WI38 (cell line): ENCODE measurements around the gene CSK.
A peak's percentile ranks its signal among the peaks of the same experiment; 100 is the strongest.

Source experiments
- H3K4me3 ChIP-seq: 2 replicates; pipeline ENCODE4 v1.5.1; 2011; ENCODE audit warnings: low read depth, mild to moderate bottlenecking, control low read depth, low read length
- TF ChIP-seq, protein P1 (sequence below): IDR thresholded peaks from 2 replicates; pipeline ENCODE4 v1.5.1; 2012; ENCODE audit warnings: low read depth, mild to moderate bottlenecking, control low read depth, low read length

The CSK gene

DNA sequence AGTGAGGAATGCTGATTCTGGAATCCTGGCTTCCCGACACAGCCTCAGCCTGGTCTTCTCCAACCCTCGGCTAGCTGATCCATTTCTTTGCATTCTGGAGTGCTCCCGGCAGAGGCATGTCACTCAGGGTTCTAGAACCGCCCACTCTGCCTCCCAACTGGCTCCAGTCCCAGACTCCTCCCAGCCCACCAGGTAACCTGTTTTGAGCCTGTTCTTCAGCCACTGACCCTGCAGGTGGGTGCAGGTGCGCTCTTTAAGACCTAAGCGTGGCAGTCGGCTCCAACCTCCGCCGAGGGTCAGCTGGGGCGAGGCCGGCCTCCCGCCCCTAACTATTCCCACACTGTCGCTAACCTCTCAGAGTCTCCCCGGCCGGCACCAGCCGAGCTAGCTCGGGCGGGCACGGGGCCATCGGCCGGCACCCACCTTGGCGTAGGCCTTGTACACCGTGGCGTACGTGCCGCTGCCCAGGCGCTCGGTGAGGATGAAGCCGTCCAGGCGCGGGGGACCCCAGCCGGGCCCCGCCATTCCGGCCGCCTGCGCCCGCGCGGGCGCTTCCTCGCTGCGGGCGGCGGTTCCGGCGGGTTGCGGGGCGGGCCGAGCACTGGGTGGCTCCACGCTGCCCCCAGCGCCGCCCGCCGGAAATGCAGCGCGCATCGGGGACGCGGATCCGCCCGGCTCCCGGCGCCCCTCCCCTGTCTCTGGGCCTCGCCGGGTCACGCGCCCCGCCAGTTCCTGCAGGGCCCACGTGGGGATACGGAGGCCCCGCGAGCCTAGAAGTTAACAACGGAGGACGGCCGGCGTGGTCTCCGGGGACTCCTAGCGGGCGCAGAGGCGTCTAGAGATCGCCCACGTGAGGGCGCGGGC is 60.9 kb downstream of the CSK start, which contains the start of gene ULK3:
Gene ULK3 (minus strand): TSS at position 576 of the 864 bp plus-strand sequence. CDS start 51 bp downstream, at position 525.
- TF ChIP-seq, protein P1, sequence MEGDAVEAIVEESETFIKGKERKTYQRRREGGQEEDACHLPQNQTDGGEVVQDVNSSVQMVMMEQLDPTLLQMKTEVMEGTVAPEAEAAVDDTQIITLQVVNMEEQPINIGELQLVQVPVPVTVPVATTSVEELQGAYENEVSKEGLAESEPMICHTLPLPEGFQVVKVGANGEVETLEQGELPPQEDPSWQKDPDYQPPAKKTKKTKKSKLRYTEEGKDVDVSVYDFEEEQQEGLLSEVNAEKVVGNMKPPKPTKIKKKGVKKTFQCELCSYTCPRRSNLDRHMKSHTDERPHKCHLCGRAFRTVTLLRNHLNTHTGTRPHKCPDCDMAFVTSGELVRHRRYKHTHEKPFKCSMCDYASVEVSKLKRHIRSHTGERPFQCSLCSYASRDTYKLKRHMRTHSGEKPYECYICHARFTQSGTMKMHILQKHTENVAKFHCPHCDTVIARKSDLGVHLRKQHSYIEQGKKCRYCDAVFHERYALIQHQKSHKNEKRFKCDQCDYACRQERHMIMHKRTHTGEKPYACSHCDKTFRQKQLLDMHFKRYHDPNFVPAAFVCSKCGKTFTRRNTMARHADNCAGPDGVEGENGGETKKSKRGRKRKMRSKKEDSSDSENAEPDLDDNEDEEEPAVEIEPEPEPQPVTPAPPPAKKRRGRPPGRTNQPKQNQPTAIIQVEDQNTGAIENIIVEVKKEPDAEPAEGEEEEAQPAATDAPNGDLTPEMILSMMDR = peak; percentile 52
- H3K4me3 ChIP-seq = peak within 1 kb of the TSS; percentile 81

GRCh38 chr15:74843445-74843828 is 61.6 kb downstream of the CSK start:
- TF ChIP-seq, protein P1 = peak; percentile 3; the same call in 1 of the 2 replicates
- peak overlapping the region; percentile 49 for H3K4me3 ChIP-seq

DNA sequence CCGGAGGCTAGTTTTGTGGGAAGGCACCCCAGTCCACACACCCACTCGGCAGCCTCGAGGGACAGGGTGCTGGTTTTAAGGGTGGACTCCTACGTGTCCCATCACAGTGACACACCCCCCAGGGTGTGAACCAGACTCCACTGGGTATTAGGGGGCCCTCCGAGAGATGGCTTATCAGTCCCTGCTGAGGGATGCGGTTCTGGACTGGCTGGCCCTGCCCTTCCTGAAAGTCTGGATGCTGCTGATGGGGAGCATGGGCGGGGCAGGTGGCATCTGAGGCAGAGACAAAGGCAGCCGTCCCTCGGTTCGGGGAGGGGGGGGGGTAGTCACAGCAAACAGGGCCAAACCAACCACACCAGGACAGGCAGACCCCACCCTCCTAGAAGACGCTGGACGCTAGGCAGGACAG is 62.0 kb downstream of the CSK start:
- H3K4me3 ChIP-seq = no peak overlapping the region; the same call in 1 of the 2 replicates

GRCh38 chr15:74844319-74845207 is 62.7 kb downstream of the CSK start:
- TF ChIP-seq, protein P1 = no peak
- no peak overlapping the region for H3K4me3 ChIP-seq

More for the DNA sequence above, 62.0 kb downstream of the CSK start:
- TF ChIP-seq, protein P1 = no peak

- TF ChIP-seq, protein P1 = no peak
- H3K4me3 ChIP-seq = no peak overlapping the region
These were observed 63.3 kb downstream of the CSK start for GRCh38 chr15:74845208-74845568.

DNA sequence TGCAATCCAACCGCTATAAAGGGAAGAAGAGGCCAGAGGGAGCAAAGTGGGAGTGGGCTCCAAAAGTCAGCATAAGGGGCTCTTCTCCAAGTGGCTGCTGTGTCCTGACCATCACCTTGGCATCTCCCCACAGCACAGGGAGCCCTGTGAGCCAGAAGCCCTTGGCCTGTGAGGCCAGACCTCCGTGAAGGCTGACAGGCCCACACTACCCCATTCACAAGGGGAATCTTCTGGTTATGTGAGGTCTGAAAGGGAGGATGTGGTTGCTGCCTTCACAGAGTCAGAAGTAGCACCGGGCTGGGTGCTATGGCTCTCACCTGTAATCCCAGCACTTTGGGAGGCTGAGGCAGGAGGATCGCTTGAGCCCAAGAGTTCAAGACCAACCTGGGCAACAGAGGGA is 63.7 kb downstream of the CSK start:
- TF ChIP-seq, protein P1 = no peak
- no peak overlapping the region for H3K4me3 ChIP-seq
